Measurements from ENCODE around the gene CASKIN1.

CASKIN1 gene

GRCh38 chr16:2167068-2167638, 29.3 kb downstream of the CASKIN1 start:
- no peak overlapping the region for H3K4me3 ChIP-seq (ENCODE audit: low read length)
- no peak for DNase-seq (ENCODE audit: low read depth)
- TF ChIP-seq, protein P1, sequence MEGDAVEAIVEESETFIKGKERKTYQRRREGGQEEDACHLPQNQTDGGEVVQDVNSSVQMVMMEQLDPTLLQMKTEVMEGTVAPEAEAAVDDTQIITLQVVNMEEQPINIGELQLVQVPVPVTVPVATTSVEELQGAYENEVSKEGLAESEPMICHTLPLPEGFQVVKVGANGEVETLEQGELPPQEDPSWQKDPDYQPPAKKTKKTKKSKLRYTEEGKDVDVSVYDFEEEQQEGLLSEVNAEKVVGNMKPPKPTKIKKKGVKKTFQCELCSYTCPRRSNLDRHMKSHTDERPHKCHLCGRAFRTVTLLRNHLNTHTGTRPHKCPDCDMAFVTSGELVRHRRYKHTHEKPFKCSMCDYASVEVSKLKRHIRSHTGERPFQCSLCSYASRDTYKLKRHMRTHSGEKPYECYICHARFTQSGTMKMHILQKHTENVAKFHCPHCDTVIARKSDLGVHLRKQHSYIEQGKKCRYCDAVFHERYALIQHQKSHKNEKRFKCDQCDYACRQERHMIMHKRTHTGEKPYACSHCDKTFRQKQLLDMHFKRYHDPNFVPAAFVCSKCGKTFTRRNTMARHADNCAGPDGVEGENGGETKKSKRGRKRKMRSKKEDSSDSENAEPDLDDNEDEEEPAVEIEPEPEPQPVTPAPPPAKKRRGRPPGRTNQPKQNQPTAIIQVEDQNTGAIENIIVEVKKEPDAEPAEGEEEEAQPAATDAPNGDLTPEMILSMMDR (IDR thresholded peaks at IDR 0.05; ENCODE audit: insufficient read depth, low read depth, low read length, missing control alignments) = no peak

- H3K4me3 ChIP-seq (ENCODE audit: low read length) = no peak overlapping the region
- DNase-seq (ENCODE audit: low read depth) = no peak
- TF ChIP-seq, protein P1 (IDR thresholded peaks at IDR 0.05; ENCODE audit: insufficient read depth, low read depth, low read length, missing control alignments) = no peak
These were observed 29.9 kb downstream of the CASKIN1 start for GRCh38 chr16:2166263-2167067.

DNA sequence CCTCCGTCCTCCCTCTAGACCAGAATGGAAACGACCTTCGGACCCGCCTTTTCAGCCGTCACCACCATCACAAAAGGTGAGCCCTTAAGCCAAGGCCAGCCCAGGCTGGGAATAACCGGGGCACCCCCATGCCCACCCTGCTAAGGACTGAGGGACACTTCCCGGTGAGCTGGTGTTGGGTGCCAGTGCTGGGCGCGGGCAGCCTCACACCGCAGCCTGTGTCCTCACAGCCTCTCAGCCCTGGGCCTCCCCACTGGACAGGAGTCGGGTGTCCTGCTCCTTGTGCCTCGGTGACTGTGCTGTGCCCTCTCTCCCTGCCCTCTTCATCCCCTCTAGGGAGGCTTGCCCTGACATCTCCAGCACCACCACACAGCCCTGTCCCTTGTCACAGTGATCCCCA, 30.5 kb downstream of the CASKIN1 start:
- no peak for DNase-seq (ENCODE audit: low read depth)
- TF ChIP-seq, protein P1 (IDR thresholded peaks at IDR 0.05; ENCODE audit: insufficient read depth, low read depth, low read length, missing control alignments) = no peak
- no peak overlapping the region for H3K4me3 ChIP-seq (ENCODE audit: low read length)

- no peak overlapping the region for H3K4me3 ChIP-seq (ENCODE audit: low read length)
- DNase-seq (ENCODE audit: low read depth) = peak; percentile 91
- TF ChIP-seq, protein P1 (IDR thresholded peaks at IDR 0.05; ENCODE audit: insufficient read depth, low read depth, low read length, missing control alignments) = no peak
These were observed 33.1 kb downstream of the CASKIN1 start for GRCh38 chr16:2163211-2163881.

- peak; percentile 35 for DNase-seq (ENCODE audit: low read depth)
- H3K4me3 ChIP-seq (ENCODE audit: low read length) = peak overlapping the region; percentile 2
- TF ChIP-seq, protein P1 (IDR thresholded peaks at IDR 0.05; ENCODE audit: insufficient read depth, low read depth, low read length, missing control alignments) = no peak
These were observed 33.7 kb downstream of the CASKIN1 start for GRCh38 chr16:2162676-2163118.

DNA sequence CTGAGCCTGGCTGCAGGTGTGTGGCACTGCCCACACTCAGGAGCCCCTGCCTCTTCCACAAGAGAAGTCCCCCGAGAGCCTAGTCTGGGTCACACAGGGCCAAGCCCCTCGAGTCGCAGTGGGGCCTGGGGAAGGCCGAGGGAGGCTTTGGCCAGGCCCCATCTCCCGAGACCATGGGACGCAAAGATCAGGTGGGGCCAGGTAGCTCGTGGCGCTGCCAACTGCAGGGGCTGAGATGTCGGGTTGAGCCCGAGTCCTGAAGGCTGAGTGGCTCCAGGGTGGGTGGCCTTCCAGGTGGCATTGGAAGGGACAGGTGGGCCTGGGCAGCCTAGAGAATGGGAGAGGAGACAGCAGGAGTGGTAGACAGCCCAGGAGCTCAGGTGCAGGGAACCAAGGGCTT, 34.5 kb downstream of the CASKIN1 start:
- no peak for DNase-seq (ENCODE audit: low read depth)
- TF ChIP-seq, protein P1 (IDR thresholded peaks at IDR 0.05; ENCODE audit: insufficient read depth, low read depth, low read length, missing control alignments) = no peak
- H3K4me3 ChIP-seq (ENCODE audit: low read length) = no peak overlapping the region

Measured in epithelial cell of esophagus (primary cell).